Loucy (cell line): Measurements from ENCODE around the gene C1orf105.

ENCODE experiments used
- H2AFZ ChIP-seq: fragments of 200-600 bp; sonication (generic); 2 replicates; pipeline ENCODE4 v1.6.0; 2016; ENCODE audit warnings: antibody characterized with exemption, mild to moderate bottlenecking, low read length, moderate library complexity
- H3F3A ChIP-seq: fragments of 200-600 bp; 2 replicates; pipeline ENCODE4 v1.6.0; 2016; ENCODE audit warnings: antibody characterized with exemption, low read depth, mild to moderate bottlenecking
- H3K27me3 ChIP-seq: fragments of 200-600 bp; sonication (generic); 2 replicates; pipeline ENCODE4 v1.6.1; 2014; ENCODE audit warnings: low read length, mild to moderate bottlenecking; ENCODE audit not compliant: insufficient read depth, poor library complexity, severe bottlenecking
- H3K36me3 ChIP-seq: fragments of 200-600 bp; sonication (generic); 2 replicates; pipeline ENCODE4 v1.6.1; 2016; ENCODE audit warnings: low read length; ENCODE audit not compliant: insufficient read depth
- H3K4me1 ChIP-seq: fragments of 200-600 bp; sonication (generic); 2 replicates; pipeline ENCODE4 v1.5.1; 2014; ENCODE audit warnings: low read length, mild to moderate bottlenecking; ENCODE audit not compliant: insufficient read depth, poor library complexity, severe bottlenecking
- H3K4me2 ChIP-seq: fragments of 200-600 bp; sonication (generic); 2 replicates; pipeline ENCODE4 v1.6.0; 2014; ENCODE audit warnings: antibody characterized with exemption, low read length, low read depth, mild to moderate bottlenecking; ENCODE audit not compliant: poor library complexity, severe bottlenecking
- H3K4me3 ChIP-seq: fragments of 200-600 bp; sonication (generic); 2 replicates; pipeline ENCODE4 v1.5.1; 2014; ENCODE audit warnings: low read length, mild to moderate bottlenecking, mixed read lengths; ENCODE audit not compliant: poor library complexity, severe bottlenecking
- H3K79me2 ChIP-seq: fragments of 200-600 bp; sonication (generic); 2 replicates; pipeline ENCODE4 v1.6.1; 2014; ENCODE audit warnings: low read length; ENCODE audit not compliant: insufficient read depth
- H3K9ac ChIP-seq: fragments of 200-600 bp; sonication (generic); 2 replicates; pipeline ENCODE4 v1.6.0; 2014; ENCODE audit warnings: mild to moderate bottlenecking, low read depth, low read length, moderate library complexity; ENCODE audit not compliant: poor library complexity, severe bottlenecking
- H3K9me2 ChIP-seq: fragments of 200-600 bp; sonication (generic); replicated peaks from 2 replicates; pipeline ENCODE4 v1.6.1; 2016; ENCODE audit warnings: low read depth, low read length, mixed read lengths
- H3K9me3 ChIP-seq: fragments of 200-600 bp; sonication (generic); 2 replicates; pipeline ENCODE4 v1.6.1; 2014; ENCODE audit warnings: mild to moderate bottlenecking, antibody characterized with exemption, low read length, low read depth; ENCODE audit not compliant: insufficient read depth
- H4K20me1 ChIP-seq: fragments of 200-600 bp; sonication (generic); 2 replicates; pipeline ENCODE4 v1.6.0; 2014; ENCODE audit warnings: antibody characterized with exemption, low read length, mild to moderate bottlenecking; ENCODE audit not compliant: insufficient read depth, poor library complexity, severe bottlenecking
- EZH2phosphoT487 ChIP-seq: fragments of 200-600 bp; IDR thresholded peaks from 2 replicates; pipeline ENCODE4 v1.6.1; 2018; ENCODE audit warnings: antibody characterized with exemption, mild to moderate bottlenecking, moderate library complexity, borderline replicate concordance
- TF ChIP-seq, protein P1 (sequence below): fragments of 200-600 bp; sonication (generic); conservative IDR thresholded peaks from 2 replicates; pipeline ENCODE4 v1.5.1; 2014; ENCODE audit warnings: mild to moderate bottlenecking, antibody characterized with exemption, low read length

Gene C1orf105

DNA sequence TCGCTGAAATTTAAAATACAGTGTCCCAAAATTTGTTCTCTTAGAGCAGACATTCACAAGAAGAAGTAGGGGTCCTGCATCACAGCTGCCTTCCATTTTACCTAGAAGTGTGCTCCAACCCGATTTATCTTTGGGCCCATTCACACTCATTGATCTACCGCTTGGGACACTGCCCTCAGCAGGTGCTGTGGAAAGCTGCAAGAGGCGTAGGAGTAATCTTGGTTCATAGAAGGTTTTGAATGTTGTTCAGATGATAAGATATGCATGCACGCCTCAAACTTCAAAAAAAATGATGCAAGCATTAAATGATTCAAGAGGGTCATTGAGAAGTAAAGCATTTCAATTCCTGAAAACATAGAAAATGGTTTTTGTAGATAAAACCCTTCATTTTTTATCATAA lies 18.6 kb upstream of the C1orf105 start:
- Histone ChIP-seq H3K9me2 (no peaks in the 10 kb centered on the region), H3F3A (no peaks in the 10 kb centered on the region), H3K27me3 (no peaks in the 10 kb centered on the region), H3K4me1 (peaks cover 20% of the 10 kb centered on the region), H3K36me3 (no peaks in the 10 kb centered on the region), H3K9me3 (no peaks in the 10 kb centered on the region), H4K20me1 (no peaks in the 10 kb centered on the region), H2AFZ (no peak overlapping the region), H3K9ac (no peak overlapping the region), H3K79me2 (no peaks in the 10 kb centered on the region), H3K4me3 (no peak overlapping the region), H3K4me2 (no peak overlapping the region)
- no peak for TF ChIP-seq EZH2phosphoT487
- TF ChIP-seq, protein P1, sequence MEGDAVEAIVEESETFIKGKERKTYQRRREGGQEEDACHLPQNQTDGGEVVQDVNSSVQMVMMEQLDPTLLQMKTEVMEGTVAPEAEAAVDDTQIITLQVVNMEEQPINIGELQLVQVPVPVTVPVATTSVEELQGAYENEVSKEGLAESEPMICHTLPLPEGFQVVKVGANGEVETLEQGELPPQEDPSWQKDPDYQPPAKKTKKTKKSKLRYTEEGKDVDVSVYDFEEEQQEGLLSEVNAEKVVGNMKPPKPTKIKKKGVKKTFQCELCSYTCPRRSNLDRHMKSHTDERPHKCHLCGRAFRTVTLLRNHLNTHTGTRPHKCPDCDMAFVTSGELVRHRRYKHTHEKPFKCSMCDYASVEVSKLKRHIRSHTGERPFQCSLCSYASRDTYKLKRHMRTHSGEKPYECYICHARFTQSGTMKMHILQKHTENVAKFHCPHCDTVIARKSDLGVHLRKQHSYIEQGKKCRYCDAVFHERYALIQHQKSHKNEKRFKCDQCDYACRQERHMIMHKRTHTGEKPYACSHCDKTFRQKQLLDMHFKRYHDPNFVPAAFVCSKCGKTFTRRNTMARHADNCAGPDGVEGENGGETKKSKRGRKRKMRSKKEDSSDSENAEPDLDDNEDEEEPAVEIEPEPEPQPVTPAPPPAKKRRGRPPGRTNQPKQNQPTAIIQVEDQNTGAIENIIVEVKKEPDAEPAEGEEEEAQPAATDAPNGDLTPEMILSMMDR = peak; percentile 54

DNA sequence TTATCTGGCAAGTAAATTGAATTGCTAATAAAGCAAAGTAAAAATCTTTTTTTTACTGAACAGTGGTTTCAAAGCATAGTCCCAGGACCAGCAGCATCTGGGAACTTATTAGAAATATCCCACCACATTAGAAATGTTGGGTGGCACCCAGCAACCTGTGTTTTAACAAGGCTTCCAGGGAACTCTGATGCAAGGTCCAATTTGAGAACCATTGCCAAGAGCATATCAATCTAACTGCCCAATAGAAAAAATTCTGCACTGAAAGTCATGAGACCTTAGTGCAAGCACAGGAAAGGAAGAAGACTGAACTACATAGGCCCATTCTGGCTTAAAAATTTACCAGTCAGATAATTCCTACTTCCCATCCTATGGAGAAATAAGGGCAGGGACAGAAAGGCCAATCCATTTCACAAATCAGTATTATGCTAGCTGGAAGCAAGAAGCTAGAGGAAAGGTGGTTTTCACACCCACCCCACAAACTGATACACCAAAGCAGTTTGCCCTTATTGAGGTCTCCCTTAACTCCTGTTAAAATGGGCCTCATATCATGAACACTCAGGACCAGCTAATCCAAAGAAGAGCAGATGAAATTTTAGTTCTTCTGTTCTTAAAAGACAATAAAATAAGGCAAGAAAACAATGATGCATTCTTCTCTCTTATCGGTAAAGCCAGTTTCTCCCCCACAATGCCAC lies 17.5 kb upstream of the C1orf105 start:
- no peaks in the 10 kb centered on the region for H3K9me2 ChIP-seq
- H3K4me2 ChIP-seq = no peak overlapping the region
- no peaks in the 10 kb centered on the region for H3K36me3 ChIP-seq
- no peak overlapping the region for H3K9ac ChIP-seq
- TF ChIP-seq, protein P1 = no peak
- no peak for TF ChIP-seq EZH2phosphoT487
- H3F3A ChIP-seq = no peaks in the 10 kb centered on the region
- H3K9me3 ChIP-seq = no peaks in the 10 kb centered on the region
- H3K4me3 ChIP-seq = no peak overlapping the region
- no peak overlapping the region for H2AFZ ChIP-seq
- no peaks in the 10 kb centered on the region for H3K27me3 ChIP-seq
- H3K79me2 ChIP-seq = no peaks in the 10 kb centered on the region
- peaks cover 19% of the 10 kb centered on the region for H3K4me1 ChIP-seq
- no peaks in the 10 kb centered on the region for H4K20me1 ChIP-seq

DNA sequence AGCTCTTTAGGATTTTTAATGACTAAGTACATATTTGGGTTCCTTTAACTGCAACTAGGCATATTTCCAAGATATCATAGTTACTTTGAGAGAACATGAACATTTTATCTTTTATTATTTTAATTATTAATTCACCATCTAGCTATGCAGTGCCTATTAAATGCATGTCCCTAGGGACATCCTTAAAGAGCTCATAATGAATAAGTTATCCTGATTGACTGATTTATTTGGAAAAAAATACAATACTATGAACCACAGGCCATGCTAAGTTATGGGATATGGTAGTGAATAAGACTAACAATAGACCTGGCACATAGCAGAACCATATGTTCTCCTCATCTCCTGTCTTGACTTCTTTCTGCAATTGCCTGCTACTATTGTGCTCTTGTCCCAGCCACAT lies 16.4 kb upstream of the C1orf105 start:
- Histone ChIP-seq H3K4me2 (no peak overlapping the region), H3K9ac (no peak overlapping the region), H3K4me1 (peaks cover 9% of the 10 kb centered on the region), H3K4me3 (no peak overlapping the region), H3K79me2 (no peaks in the 10 kb centered on the region), H3K36me3 (no peaks in the 10 kb centered on the region), H3K9me2 (no peaks in the 10 kb centered on the region), H4K20me1 (no peaks in the 10 kb centered on the region), H2AFZ (no peak overlapping the region), H3F3A (no peaks in the 10 kb centered on the region), H3K9me3 (no peaks in the 10 kb centered on the region), H3K27me3 (no peaks in the 10 kb centered on the region)
- TF ChIP-seq, protein P1 = no peak
- no peak for TF ChIP-seq EZH2phosphoT487
